Uterus (tissue), 2 donors: Measurements from ENCODE around the gene RAB3B.

Experiments used
- CTCF ChIP-seq, 4 experiments: fragments of 200-600 bp in 2 of 4; fragments of 450-650 bp in 2 of 4; sonication (generic) in 2 of 4; IDR thresholded peaks; one replicate each; pipeline ENCODE4 v1.5.1; 2016 to 2019; ENCODE audit warnings: antibody characterized with exemption in 4 of 4, mild to moderate bottlenecking in 2 of 4, moderate library complexity in 1 of 4
- POLR2A ChIP-seq, 2 donors: fragments of 450-650 bp; IDR thresholded peaks; one replicate each; pipeline ENCODE4 v1.6.1; 2016; ENCODE audit warnings: antibody characterized with exemption in 2 of 2, mild to moderate bottlenecking in 1 of 2, moderate library complexity in 1 of 2

- no peak for TF ChIP-seq CTCF (IDR thresholded peaks at IDR 0.05)
- TF ChIP-seq POLR2A (IDR thresholded peaks at IDR 0.05) = no peak
Observed at GRCh38 chr1:51957618-51958017, 32.9 kb downstream of the RAB3B start.
